ENCODE results near the gene SSNA1. TPM values are rescaled to one million over a fixed set of nuclear protein-coding genes. Genes with fewer than 3 reads are reported as not detected.

Gene SSNA1
- polyA plus RNA-seq, 10 donors: 38.2 to 72.0 (median 49.6) TPM

GRCh38 chr9:137166380-137167229 lies 21.9 kb upstream of the SSNA1 start:
- DNase-seq: no peak

GRCh38 chr9:137167277-137167746 lies 21.2 kb upstream of the SSNA1 start:
- no peak for DNase-seq

- DNase-seq: no peak
These were observed 20.5 kb upstream of the SSNA1 start for GRCh38 chr9:137167747-137168572.

GRCh38 chr9:137168573-137168903 lies 19.9 kb upstream of the SSNA1 start:
- DNase-seq: peak in 1 of 3 donors; percentile 42

- peak in 2 of 3 donors; percentile 40 to 67 for DNase-seq
These were observed 19.3 kb upstream of the SSNA1 start for GRCh38 chr9:137168904-137169856.

GRCh38 chr9:137169896-137170358 lies 18.5 kb upstream of the SSNA1 start, which contains the start of gene LRRC26:
TSS of gene LRRC26 (minus strand) at chr9:137170051. CDS start at chr9:137169943, 108 bp downstream.
- DNase-seq: no peak

GRCh38 chr9:137170486-137171148 lies 17.9 kb upstream of the SSNA1 start:
- no peak for DNase-seq

GRCh38 chr9:137171149-137171900 lies 17.2 kb upstream of the SSNA1 start:
- no peak for DNase-seq

- no peak for DNase-seq
These were observed 15.3 kb upstream of the SSNA1 start for GRCh38 chr9:137172901-137173795.

GRCh38 chr9:137173796-137174664 lies 14.4 kb upstream of the SSNA1 start:
- DNase-seq: no peak

- DNase-seq: no peak
These were observed 13.7 kb upstream of the SSNA1 start for GRCh38 chr9:137174722-137175293.

- DNase-seq: no peak
These were observed 13.0 kb upstream of the SSNA1 start for GRCh38 chr9:137175345-137175961.

GRCh38 chr9:137176302-137177182 lies 11.9 kb upstream of the SSNA1 start:
- DNase-seq: no peak

- DNase-seq: no peak
These were observed 10.1 kb upstream of the SSNA1 start for GRCh38 chr9:137178201-137178938.

GRCh38 chr9:137178939-137179630 lies 9.4 kb upstream of the SSNA1 start:
- DNase-seq: no peak

Data from muscle of back (tissue), 11 donors.